ENCODE data around the gene TRABD. TPM values are rescaled to one million over a fixed set of nuclear protein-coding genes. Genes with fewer than 3 reads are reported as not detected.

Gene TRABD
- total and polyA plus RNA-seq, 2 donors (not counting 1 experiment from before 2014, with no cell fraction given): 11.8 to 17.2 TPM

- Histone ChIP-seq H3K9ac (ENCODE audit: insufficient read depth, low read length) (no peak overlapping the region), H3K4me3 (replicated peaks in 1 of 4; ENCODE audit: control extremely low read depth in 1 of 4, insufficient read depth in 1 of 4, low read depth in 3 of 4, low read length in 4 of 4) (no peak overlapping the region), H3K27me3 (ENCODE audit: control insufficient read depth, insufficient read depth, low read length) (no peaks in the 10 kb centered on the region), H3K9me3 (ENCODE audit: control insufficient read depth, insufficient read depth, low read depth, low read length) (no peaks in the 10 kb centered on the region), H2AFZ (ENCODE audit: low read length) (no peak overlapping the region), H3K4me2 (ENCODE audit: extremely low read depth, insufficient read depth, low read length) (no peak overlapping the region), H3K27ac (ENCODE audit: insufficient read depth, low read length) (no peak overlapping the region), H4K20me1 (ENCODE audit: control insufficient read depth, extremely low read depth, insufficient read depth, low read length) (no peaks in the 10 kb centered on the region), H3K79me2 (ENCODE audit: control insufficient read depth, insufficient read depth, low read length) (peaks cover 46% of the 10 kb centered on the region), H3K36me3 (ENCODE audit: control insufficient read depth, insufficient read depth, low read length) (peaks cover 11% of the 10 kb centered on the region), H3K4me1 (ENCODE audit: control insufficient read depth, extremely low read depth, insufficient read depth, low read length) (peaks cover 14% of the 10 kb centered on the region)
- no peak for TF ChIP-seq EZH2 (IDR thresholded peaks at IDR 0.05; ENCODE audit: low read length, missing control alignments)
- TF ChIP-seq CTCF (conservative IDR thresholded peaks at IDR 0.05 in 1 of 2, IDR thresholded peaks at IDR 0.05 in 1 of 2; ENCODE audit: low read depth in 1 of 2, low read length in 2 of 2): no peak
- no peak for DNase-seq (ENCODE audit: low read depth in 2 of 2)
Measured at GRCh38 chr22:50189184-50189848, 3.6 kb downstream of the TRABD start.

GRCh38 chr22:50189849-50190181, 4.1 kb downstream of the TRABD start:
- Histone ChIP-seq H3K9me3 (ENCODE audit: control insufficient read depth, insufficient read depth, low read depth, low read length) (no peaks in the 10 kb centered on the region), H3K4me3 (replicated peaks in 1 of 4; ENCODE audit: control extremely low read depth in 1 of 4, insufficient read depth in 1 of 4, low read depth in 3 of 4, low read length in 4 of 4) (peak overlapping the region in 1 of 4 experiments; percentile 55), H3K36me3 (ENCODE audit: control insufficient read depth, insufficient read depth, low read length) (peaks cover 15% of the 10 kb centered on the region), H3K27me3 (ENCODE audit: control insufficient read depth, insufficient read depth, low read length) (no peaks in the 10 kb centered on the region), H4K20me1 (ENCODE audit: control insufficient read depth, extremely low read depth, insufficient read depth, low read length) (no peaks in the 10 kb centered on the region), H3K4me1 (ENCODE audit: control insufficient read depth, extremely low read depth, insufficient read depth, low read length) (peaks cover 14% of the 10 kb centered on the region), H3K9ac (ENCODE audit: insufficient read depth, low read length) (no peak overlapping the region), H3K79me2 (ENCODE audit: control insufficient read depth, insufficient read depth, low read length) (peaks cover 46% of the 10 kb centered on the region), H3K4me2 (ENCODE audit: extremely low read depth, insufficient read depth, low read length) (peak overlapping the region; percentile 20), H2AFZ (ENCODE audit: low read length) (no peak overlapping the region), H3K27ac (ENCODE audit: insufficient read depth, low read length) (peak overlapping the region; percentile 23)
- peak in 1 of 2 donors; percentile 33 for DNase-seq (ENCODE audit: low read depth in 2 of 2)
- TF ChIP-seq CTCF (conservative IDR thresholded peaks at IDR 0.05 in 1 of 2, IDR thresholded peaks at IDR 0.05 in 1 of 2; ENCODE audit: low read depth in 1 of 2, low read length in 2 of 2) (no peak), EZH2 (IDR thresholded peaks at IDR 0.05; ENCODE audit: low read length, missing control alignments) (no peak)

GRCh38 chr22:50190182-50190940, 4.6 kb downstream of the TRABD start:
- TF ChIP-seq EZH2 (IDR thresholded peaks at IDR 0.05; ENCODE audit: low read length, missing control alignments): no peak
- TF ChIP-seq CTCF (conservative IDR thresholded peaks at IDR 0.05 in 1 of 2, IDR thresholded peaks at IDR 0.05 in 1 of 2; ENCODE audit: low read depth in 1 of 2, low read length in 2 of 2): peak; percentile 35 to 42
- Histone ChIP-seq H3K36me3 (ENCODE audit: control insufficient read depth, insufficient read depth, low read length) (peaks cover 16% of the 10 kb centered on the region), H3K9ac (ENCODE audit: insufficient read depth, low read length) (peak overlapping the region; percentile 42), H4K20me1 (ENCODE audit: control insufficient read depth, extremely low read depth, insufficient read depth, low read length) (no peaks in the 10 kb centered on the region), H2AFZ (ENCODE audit: low read length) (no peak overlapping the region), H3K4me3 (replicated peaks in 1 of 4; ENCODE audit: control extremely low read depth in 1 of 4, insufficient read depth in 1 of 4, low read depth in 3 of 4, low read length in 4 of 4) (peak overlapping the region; percentile 2 to 55 (median 27)), H3K79me2 (ENCODE audit: control insufficient read depth, insufficient read depth, low read length) (peaks cover 46% of the 10 kb centered on the region), H3K27ac (ENCODE audit: insufficient read depth, low read length) (peak overlapping the region; percentile 51), H3K4me1 (ENCODE audit: control insufficient read depth, extremely low read depth, insufficient read depth, low read length) (peaks cover 13% of the 10 kb centered on the region), H3K4me2 (ENCODE audit: extremely low read depth, insufficient read depth, low read length) (peak overlapping the region; percentile 20), H3K9me3 (ENCODE audit: control insufficient read depth, insufficient read depth, low read depth, low read length) (no peaks in the 10 kb centered on the region), H3K27me3 (ENCODE audit: control insufficient read depth, insufficient read depth, low read length) (no peaks in the 10 kb centered on the region)
- peak; percentile 55 to 61 for DNase-seq (ENCODE audit: low read depth in 2 of 2)

Measured in fibroblast of lung (primary cell).